ENCODE data around the gene PTPRM. TPM values are rescaled to one million over a fixed set of nuclear protein-coding genes. Genes with fewer than 3 reads are reported as not detected.

Gene PTPRM
- total and polyA plus RNA-seq, 2 donors (not counting 3 experiments of a cell fraction or from before 2014, with no cell fraction given): 37.4 to 43.7 TPM

- intact Hi-C loops (cut with micrococcal nuclease): no loop called here
- ChIA-PET POLR2A (no interaction called here), CTCF (interaction anchor here (1.1 kb wide), 1 partner anchor 66 kb away, joined by 3 read pairs; no protein-coding TSS in a partner anchor)
- H2AFZ ChIP-seq (ENCODE audit: low read depth, low read length): no peak overlapping the region
- H3K79me2 ChIP-seq (ENCODE audit: control insufficient read depth, insufficient read depth, low read length): no peaks in the 10 kb centered on the region
- TF ChIP-seq GATA2 (IDR thresholded peaks at IDR 0.05; ENCODE audit: insufficient read depth, insufficient read length, low read depth, low read length) (no peak), FOS (IDR thresholded peaks at IDR 0.05; ENCODE audit: borderline replicate concordance, insufficient read depth, low read length) (no peak), MYC (IDR thresholded peaks at IDR 0.05; ENCODE audit: low read depth, low read length) (no peak), POLR2A (IDR thresholded peaks at IDR 0.05; ENCODE audit: low read depth, low read length) (no peak), MAX (IDR thresholded peaks at IDR 0.05; ENCODE audit: insufficient read depth, insufficient read length) (no peak), EZH2 (IDR thresholded peaks at IDR 0.05; ENCODE audit: borderline replicate concordance, low read depth, low read length, severe bottlenecking) (no peak), JUN (IDR thresholded peaks at IDR 0.05; ENCODE audit: borderline replicate concordance, insufficient read depth, insufficient read length, low read depth) (no peak), POLR2AphosphoS5 (IDR thresholded peaks at IDR 0.05; ENCODE audit: insufficient read depth, low read depth, low read length) (no peak), CTCF (IDR thresholded peaks at IDR 0.05; ENCODE audit: extremely low read depth in 1 of 2, insufficient read depth in 1 of 2, low read depth in 1 of 2, low read length in 2 of 2) (no peak)
- FAIRE-seq (no peak), DNase-seq (ENCODE audit: low read depth, low spot score) (no peak)
- H3K4me1 ChIP-seq (ENCODE audit: control insufficient read depth, extremely low read depth, insufficient read depth, low read length): peaks cover 3% of the 10 kb centered on the region
- no peaks in the 10 kb centered on the region for H3K36me3 ChIP-seq (ENCODE audit: control insufficient read depth in 2 of 2, extremely low read depth in 1 of 2, insufficient read depth in 2 of 2, low read length in 2 of 2)
- no peaks in the 10 kb centered on the region for H3K9me3 ChIP-seq (replicated peaks; ENCODE audit: control insufficient read depth, insufficient read depth, low read length)
- no peaks in the 10 kb centered on the region for H3K27me3 ChIP-seq (ENCODE audit: control insufficient read depth in 2 of 2, insufficient read depth in 2 of 2, low read length in 2 of 2)
- BruUV-seq (replicated peaks): no TSS peak
- dilution Hi-C loops (cut with MboI; ENCODE audit: extremely low pct_ligation_motif_present, low sequenced_read_pairs): no loop called here
- H3K9ac ChIP-seq (replicated peaks; ENCODE audit: extremely low read depth, insufficient read depth, low read length): no peak overlapping the region
- no peak overlapping the region for H3K27ac ChIP-seq (ENCODE audit: insufficient read depth, low read depth, low read length)
- H3K4me2 ChIP-seq (ENCODE audit: insufficient read depth, low read length): no peak overlapping the region
- no peaks in the 10 kb centered on the region for H4K20me1 ChIP-seq (replicated peaks; ENCODE audit: control insufficient read depth, extremely low read depth, insufficient read depth, low read length)
- H3K9me1 ChIP-seq (replicated peaks; ENCODE audit: control insufficient read depth, extremely low read depth, insufficient read depth, low read length): no peaks in the 10 kb centered on the region
- H3K4me3 ChIP-seq (replicated peaks in 1 of 3; ENCODE audit: insufficient read depth in 1 of 3, low read depth in 1 of 3, low read length in 3 of 3): no peak overlapping the region
These were observed 65.3 kb downstream of the PTPRM start for GRCh38 chr18:7632152-7633098.

All from endothelial cell of umbilical vein (primary cell).